Astrocyte of the cerebellum (primary cell): ENCODE data around the gene AGPAT3.

ENCODE experiments used
- DNase-seq: peaks from one replicate; pipeline ENCODE4 v3.0.0-alpha.2; 2011; ENCODE audit warnings: low read depth
- H3K4me3 ChIP-seq: 2 replicates; pipeline ENCODE4 v1.5.1; 2011; ENCODE audit warnings: mild to moderate bottlenecking, low read depth, low read length, moderate library complexity
- CTCF ChIP-seq: IDR thresholded peaks from 2 replicates; pipeline ENCODE4 v1.5.1; 2012; ENCODE audit warnings: low read length, low read depth, moderate library complexity, mild to moderate bottlenecking; ENCODE audit errors: missing control alignments
- in situ Hi-C: cut with HindIII; loops from 2 replicates; pipeline ENCODE4 v1.10.0; 2017; ENCODE audit warnings: low sequenced_read_pairs

The AGPAT3 gene

GRCh38 chr21:43965911-43966585, 101.0 kb downstream of the AGPAT3 start:
- H3K4me3 ChIP-seq: no peak overlapping the region
- no peak for TF ChIP-seq CTCF
- DNase-seq: no peak
- in situ Hi-C loops: no loop called here

DNA sequence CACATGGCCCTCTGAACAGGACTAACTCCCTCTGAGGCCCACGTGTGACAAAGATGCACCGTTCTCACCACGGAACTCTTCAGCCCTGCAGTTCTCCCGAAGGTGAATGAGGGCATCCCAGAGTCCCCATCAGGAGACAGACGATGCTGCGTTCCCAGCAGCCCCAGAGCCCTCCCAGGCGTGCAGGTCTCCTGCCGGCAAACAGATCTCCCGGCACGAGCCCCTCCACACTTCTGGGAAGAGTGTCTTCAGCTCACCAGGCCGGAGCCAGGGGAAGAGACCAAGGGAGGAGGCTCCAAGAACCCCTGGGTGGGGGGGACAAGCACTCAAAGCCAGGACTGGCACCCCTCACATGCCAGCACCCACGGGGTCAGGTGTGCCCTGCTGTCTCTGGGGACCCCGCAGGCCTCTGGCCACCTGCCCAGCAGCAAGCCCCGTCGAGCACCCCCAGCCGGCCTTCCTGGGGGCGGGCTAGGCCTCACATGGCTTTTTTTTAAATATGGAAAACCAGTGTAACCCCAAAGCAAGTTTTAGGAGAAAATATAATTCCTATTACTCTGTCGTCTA, 102.0 kb downstream of the AGPAT3 start:
- DNase-seq: no peak
- no peak for TF ChIP-seq CTCF
- no peak overlapping the region for H3K4me3 ChIP-seq
- in situ Hi-C loops: no loop called here

- no peak for TF ChIP-seq CTCF
Observed at GRCh38 chr21:43967981-43968380, 103.0 kb downstream of the AGPAT3 start.

DNA sequence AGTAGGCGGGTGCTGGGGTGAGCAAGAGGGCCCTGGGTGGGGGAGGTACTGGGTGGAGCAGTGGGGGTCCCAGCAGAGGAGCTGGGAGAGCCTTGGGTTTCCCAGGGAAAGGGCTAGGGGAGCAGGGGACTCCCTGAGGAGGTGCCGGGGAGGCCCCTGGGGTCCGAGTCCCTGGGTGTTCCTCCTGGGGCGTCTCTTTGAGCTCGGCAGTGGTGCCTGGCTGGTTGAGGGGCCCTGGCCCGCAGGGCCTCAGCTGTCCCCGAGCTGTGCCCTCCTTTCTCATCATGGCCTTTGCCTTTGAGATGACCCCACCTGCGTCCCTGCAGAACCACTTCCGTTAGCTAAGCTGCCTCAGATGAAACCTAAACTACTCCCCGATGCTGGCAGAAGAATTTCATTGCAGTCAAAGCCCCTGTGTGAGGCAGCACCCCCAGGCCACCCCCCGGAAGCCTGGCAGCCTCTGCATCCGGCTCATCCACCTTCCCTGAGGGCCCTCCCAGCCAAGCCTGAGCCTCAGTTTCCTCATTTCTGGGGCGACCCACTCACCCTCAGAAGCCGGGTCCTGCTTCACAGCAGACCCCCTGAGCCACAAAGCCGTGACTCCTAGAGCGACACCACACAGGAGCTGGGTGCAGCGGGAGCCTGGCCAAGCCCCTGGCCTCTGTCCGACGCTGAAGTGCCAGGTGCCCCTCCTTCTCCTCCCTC, 103.5 kb downstream of the AGPAT3 start:
- DNase-seq: no peak
- no peak overlapping the region for H3K4me3 ChIP-seq
- TF ChIP-seq CTCF: no peak
- in situ Hi-C loops: no loop called here

More at GRCh38 chr21:43967981-43968380, 103.0 kb downstream of the AGPAT3 start:
- in situ Hi-C loops: no loop called here
- no peak for DNase-seq
- no peak overlapping the region for H3K4me3 ChIP-seq

- no peak overlapping the region for H3K4me3 ChIP-seq
- in situ Hi-C loops: no loop called here
- no peak for TF ChIP-seq CTCF
- DNase-seq: no peak
Observed at GRCh38 chr21:43969115-43969444, 104.1 kb downstream of the AGPAT3 start.

DNA sequence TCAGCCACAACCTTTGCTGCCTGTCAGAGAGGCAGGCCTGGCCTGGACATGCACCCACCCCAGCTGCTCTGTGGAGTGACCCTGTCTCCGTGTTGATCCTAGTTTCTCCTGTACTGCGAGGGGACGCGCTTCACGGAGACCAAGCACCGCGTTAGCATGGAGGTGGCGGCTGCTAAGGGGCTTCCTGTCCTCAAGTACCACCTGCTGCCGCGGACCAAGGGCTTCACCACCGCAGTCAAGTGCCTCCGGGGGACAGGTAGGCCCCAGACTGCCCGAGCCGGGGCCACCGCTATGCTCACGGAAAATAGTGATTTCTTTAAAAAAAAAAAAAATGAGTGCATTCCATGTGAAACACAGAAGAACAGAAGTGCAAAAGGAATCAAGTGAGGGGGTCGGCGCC, 105.5 kb downstream of the AGPAT3 start:
- no peak overlapping the region for H3K4me3 ChIP-seq
- DNase-seq: no peak
- no peak for TF ChIP-seq CTCF
- in situ Hi-C loops: no loop called here
